OCI-LY3 (cell line): ENCODE results near the gene ITGA11.

ENCODE experiments used
- H2AFZ ChIP-seq: fragments of 200-600, 300-600 bp; shearing (Covaris generic); 2 replicates; pipeline ENCODE4 v1.6.0; 2014; ENCODE audit warnings: antibody characterized with exemption, low read depth, low read length
- H3K27ac ChIP-seq: fragments of 200-600, 300-600 bp; sonication (generic); 2 replicates; pipeline ENCODE4 v1.5.1; 2014; ENCODE audit warnings: mild to moderate bottlenecking, low read length, moderate library complexity, mixed read lengths
- H3K27me3 ChIP-seq: fragments of 200-600, 300-600 bp; sonication (generic); 2 replicates; pipeline ENCODE4 v1.6.1; 2014; ENCODE audit warnings: low read depth, low read length, mixed read lengths
- H3K36me3 ChIP-seq: fragments of 200-600, 300-600 bp; sonication (generic); replicated peaks from 2 replicates; pipeline ENCODE3; 2014; ENCODE audit warnings: low read depth, low read length, mixed read lengths
- H3K4me1 ChIP-seq: fragments of 300-600, 200-600 bp; sonication (generic); 2 replicates; pipeline ENCODE4 v1.6.1; 2014; ENCODE audit warnings: low read length, mixed read lengths
- H3K4me2 ChIP-seq: fragments of 200-600, 300-600 bp; sonication (generic); 2 replicates; pipeline ENCODE4 v1.6.1; 2014; ENCODE audit warnings: low read length, mixed read lengths
- H3K4me3 ChIP-seq: fragments of 300-600, 200-600 bp; sonication (generic); 2 replicates; pipeline ENCODE4 v1.5.1; 2014; ENCODE audit warnings: antibody characterized with exemption, mild to moderate bottlenecking, low read length, moderate library complexity
- H3K79me2 ChIP-seq: fragments of 300-600, 200-600 bp; shearing (Covaris generic); 2 replicates; pipeline ENCODE4 v1.6.1; 2014; ENCODE audit warnings: mild to moderate bottlenecking, low read length, mixed read lengths
- H3K9ac ChIP-seq: fragments of 300-600, 200-600 bp; shearing (Covaris generic); 2 replicates; pipeline ENCODE4 v1.6.0; 2014; ENCODE audit warnings: mild to moderate bottlenecking, low read length, moderate library complexity
- H3K9me3 ChIP-seq: fragments of 200-600, 300-600 bp; shearing (Covaris generic); 2 replicates; pipeline ENCODE4 v1.6.1; 2014; ENCODE audit warnings: low read length, mixed read lengths; ENCODE audit not compliant: insufficient read depth
- H4K20me1 ChIP-seq: fragments of 200-600, 300-600 bp; sonication (generic); 2 replicates; pipeline ENCODE4 v1.6.1; 2016; ENCODE audit warnings: low read length, mixed read lengths; ENCODE audit not compliant: insufficient read depth
- EZH2phosphoT487 ChIP-seq: fragments of 200-600 bp; shearing (Covaris generic); IDR thresholded peaks from 2 replicates; pipeline ENCODE4 v1.6.1; 2018; ENCODE audit warnings: antibody characterized with exemption, mixed run types, low read depth
- TF ChIP-seq, protein P1 (sequence below): fragments of 200-600, 300-600 bp; sonication (generic); IDR thresholded peaks from 2 replicates; pipeline ENCODE4 v1.5.1; 2014; ENCODE audit warnings: antibody characterized with exemption, low read length, low read depth

Gene ITGA11

GRCh38 chr15:68436680-68437079 is 4.7 kb upstream of the ITGA11 start:
- H3K4me2 ChIP-seq = no peak overlapping the region
- no peaks in the 10 kb centered on the region for H4K20me1 ChIP-seq
- no peaks in the 10 kb centered on the region for H3K79me2 ChIP-seq
- no peaks in the 10 kb centered on the region for H3K9me3 ChIP-seq
- no peaks in the 10 kb centered on the region for H3K4me1 ChIP-seq
- no peak overlapping the region for H3K9ac ChIP-seq
- H3K36me3 ChIP-seq = no peaks in the 10 kb centered on the region
- no peak overlapping the region for H3K4me3 ChIP-seq
- TF ChIP-seq, protein P1, sequence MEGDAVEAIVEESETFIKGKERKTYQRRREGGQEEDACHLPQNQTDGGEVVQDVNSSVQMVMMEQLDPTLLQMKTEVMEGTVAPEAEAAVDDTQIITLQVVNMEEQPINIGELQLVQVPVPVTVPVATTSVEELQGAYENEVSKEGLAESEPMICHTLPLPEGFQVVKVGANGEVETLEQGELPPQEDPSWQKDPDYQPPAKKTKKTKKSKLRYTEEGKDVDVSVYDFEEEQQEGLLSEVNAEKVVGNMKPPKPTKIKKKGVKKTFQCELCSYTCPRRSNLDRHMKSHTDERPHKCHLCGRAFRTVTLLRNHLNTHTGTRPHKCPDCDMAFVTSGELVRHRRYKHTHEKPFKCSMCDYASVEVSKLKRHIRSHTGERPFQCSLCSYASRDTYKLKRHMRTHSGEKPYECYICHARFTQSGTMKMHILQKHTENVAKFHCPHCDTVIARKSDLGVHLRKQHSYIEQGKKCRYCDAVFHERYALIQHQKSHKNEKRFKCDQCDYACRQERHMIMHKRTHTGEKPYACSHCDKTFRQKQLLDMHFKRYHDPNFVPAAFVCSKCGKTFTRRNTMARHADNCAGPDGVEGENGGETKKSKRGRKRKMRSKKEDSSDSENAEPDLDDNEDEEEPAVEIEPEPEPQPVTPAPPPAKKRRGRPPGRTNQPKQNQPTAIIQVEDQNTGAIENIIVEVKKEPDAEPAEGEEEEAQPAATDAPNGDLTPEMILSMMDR = no peak
- TF ChIP-seq EZH2phosphoT487 = no peak
- no peak overlapping the region for H3K27ac ChIP-seq
- H3K27me3 ChIP-seq = peaks cover 63% of the 10 kb centered on the region
- no peak overlapping the region for H2AFZ ChIP-seq

DNA sequence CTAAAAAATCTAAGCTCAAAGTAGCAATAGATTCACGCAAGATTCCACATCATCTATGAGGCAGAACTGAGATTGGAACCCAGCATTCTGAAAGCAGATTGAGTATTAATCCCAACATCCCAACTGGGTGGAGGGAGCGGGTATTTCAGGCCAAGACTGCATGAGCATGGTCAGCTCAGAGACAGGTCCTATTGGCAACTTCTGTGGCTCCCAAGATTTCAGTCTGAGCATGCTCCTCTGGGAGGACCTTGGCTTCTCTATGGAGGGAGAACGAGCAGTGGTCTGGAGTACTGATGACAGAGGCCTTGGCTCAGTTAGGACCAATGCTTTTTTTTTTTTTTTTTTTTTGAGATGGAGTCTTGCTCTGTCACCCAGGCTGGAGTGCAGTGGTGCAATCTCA is 4.0 kb upstream of the ITGA11 start:
- Histone ChIP-seq H3K9me3 (no peaks in the 10 kb centered on the region), H3K27ac (no peak overlapping the region), H3K4me2 (no peak overlapping the region), H2AFZ (no peak overlapping the region), H3K4me3 (no peak overlapping the region), H3K79me2 (no peaks in the 10 kb centered on the region), H3K4me1 (no peaks in the 10 kb centered on the region), H4K20me1 (no peaks in the 10 kb centered on the region), H3K9ac (no peak overlapping the region), H3K27me3 (peaks cover 58% of the 10 kb centered on the region), H3K36me3 (no peaks in the 10 kb centered on the region)
- TF ChIP-seq EZH2phosphoT487 = no peak
- TF ChIP-seq, protein P1 = no peak

GRCh38 chr15:68434021-68434420 is 2.1 kb upstream of the ITGA11 start:
- no peak overlapping the region for H2AFZ ChIP-seq
- H3K36me3 ChIP-seq = no peaks in the 10 kb centered on the region
- H3K4me3 ChIP-seq = no peak overlapping the region
- no peak for TF ChIP-seq EZH2phosphoT487
- TF ChIP-seq, protein P1 = no peak
- H4K20me1 ChIP-seq = no peaks in the 10 kb centered on the region
- no peak overlapping the region for H3K9ac ChIP-seq
- no peaks in the 10 kb centered on the region for H3K4me1 ChIP-seq
- peaks cover 44% of the 10 kb centered on the region for H3K27me3 ChIP-seq
- no peak overlapping the region for H3K4me2 ChIP-seq
- no peak overlapping the region for H3K27ac ChIP-seq
- no peaks in the 10 kb centered on the region for H3K9me3 ChIP-seq
- no peaks in the 10 kb centered on the region for H3K79me2 ChIP-seq

GRCh38 chr15:68433551-68433950 is 1.6 kb upstream of the ITGA11 start:
- no peaks in the 10 kb centered on the region for H3K36me3 ChIP-seq
- no peak overlapping the region for H3K4me3 ChIP-seq
- no peak overlapping the region for H2AFZ ChIP-seq
- H3K9me3 ChIP-seq = no peaks in the 10 kb centered on the region
- no peaks in the 10 kb centered on the region for H4K20me1 ChIP-seq
- TF ChIP-seq, protein P1 = no peak
- TF ChIP-seq EZH2phosphoT487 = no peak
- H3K27ac ChIP-seq = no peak overlapping the region
- H3K4me1 ChIP-seq = no peaks in the 10 kb centered on the region
- H3K4me2 ChIP-seq = no peak overlapping the region
- H3K9ac ChIP-seq = no peak overlapping the region
- peaks cover 42% of the 10 kb centered on the region for H3K27me3 ChIP-seq
- H3K79me2 ChIP-seq = no peaks in the 10 kb centered on the region
